DMS114 treated with DMSO at 0.1 percent for 48 hours (cell line): ENCODE results near the gene RPL29.

Source experiments
- DNase-seq: peaks from one replicate; lab custom pipeline; 2025; ENCODE audit not compliant: unreplicated experiment; lab: John Stamatoyannopoulos, UW

The RPL29 gene

GRCh38 chr3:51966016-51966415 lies 29.7 kb downstream of the RPL29 start:
- no peak for DNase-seq

- DNase-seq: no peak
Observed at GRCh38 chr3:51964521-51964920, 31.2 kb downstream of the RPL29 start.

- no peak for DNase-seq
Observed at GRCh38 chr3:51963951-51964451, 31.7 kb downstream of the RPL29 start.

DNA sequence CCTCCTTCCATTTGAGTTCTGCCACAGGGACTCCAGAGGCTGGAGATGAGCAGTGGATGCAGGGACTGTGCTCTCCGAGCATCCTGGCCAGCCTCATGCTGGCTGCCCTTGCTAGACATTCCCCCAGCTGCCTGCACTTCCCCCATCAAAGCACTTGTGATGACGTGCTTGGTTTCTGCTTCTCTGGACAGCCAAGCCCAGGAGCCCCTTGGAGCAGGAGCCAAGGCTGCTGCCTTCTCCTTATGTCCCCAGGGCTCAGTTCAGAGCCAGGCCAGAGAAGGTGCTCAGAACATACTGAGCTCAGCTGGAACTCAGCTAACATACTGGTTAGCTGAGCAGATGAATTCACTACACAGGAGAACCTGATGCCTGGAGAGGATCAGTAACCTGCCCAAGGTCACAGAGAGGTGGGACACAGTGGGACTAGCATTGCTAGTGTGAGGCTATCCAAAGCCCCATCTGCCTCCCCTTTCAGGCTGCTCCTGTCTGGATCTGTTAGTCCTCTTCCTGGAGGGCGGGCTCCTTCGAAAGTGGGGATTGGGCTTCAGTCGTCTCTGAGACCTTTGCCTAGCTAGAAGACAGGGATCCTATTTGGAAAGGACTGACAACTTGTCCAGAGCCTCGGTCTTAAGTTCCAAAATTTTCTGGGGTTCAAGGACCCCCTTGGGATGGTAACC lies 32.7 kb downstream of the RPL29 start:
- no peak for DNase-seq

GRCh38 chr3:51961602-51962569 lies 33.8 kb downstream of the RPL29 start:
- no peak for DNase-seq

DNA sequence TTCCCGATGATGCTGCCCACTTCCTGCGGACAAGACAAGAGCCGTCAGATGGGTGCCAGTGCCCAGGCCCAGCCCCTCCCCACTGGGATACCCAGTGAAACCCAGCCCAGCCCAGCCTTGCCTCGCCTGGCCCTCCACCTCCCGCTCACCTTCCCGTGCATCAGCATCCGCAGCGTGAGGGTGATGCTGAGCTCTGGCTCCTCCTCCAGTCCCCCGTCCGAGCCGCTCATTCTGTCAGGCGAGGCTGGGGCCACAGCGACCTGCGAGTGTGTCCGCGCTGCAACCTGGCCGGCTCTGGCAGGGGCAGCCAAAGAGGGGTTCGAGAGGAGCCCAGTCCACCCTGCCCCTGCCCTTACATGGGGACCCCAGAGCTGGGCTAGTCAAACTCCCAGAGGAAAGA lies 34.7 kb downstream of the RPL29 start:
- no peak for DNase-seq

DNA sequence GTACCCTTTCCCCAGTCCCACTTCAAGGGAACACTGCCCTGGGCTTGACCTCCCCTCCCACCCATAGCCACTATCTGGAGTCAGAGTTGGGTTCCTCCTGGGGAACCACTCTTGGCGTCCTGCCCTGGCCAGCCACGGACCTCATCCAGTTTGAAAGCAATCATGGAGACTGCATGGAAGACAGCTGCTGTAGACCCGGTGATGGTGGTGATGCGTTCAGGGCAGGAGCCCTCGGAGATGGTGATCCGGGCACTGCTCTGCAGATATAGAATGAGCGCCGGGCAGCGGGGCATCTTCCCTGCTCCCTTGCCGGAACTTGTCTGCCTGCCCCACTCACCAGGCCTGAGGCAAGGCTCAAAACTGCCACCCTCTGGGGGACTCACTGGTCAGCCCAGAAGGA lies 35.3 kb downstream of the RPL29 start:
- DNase-seq: no peak

DNA sequence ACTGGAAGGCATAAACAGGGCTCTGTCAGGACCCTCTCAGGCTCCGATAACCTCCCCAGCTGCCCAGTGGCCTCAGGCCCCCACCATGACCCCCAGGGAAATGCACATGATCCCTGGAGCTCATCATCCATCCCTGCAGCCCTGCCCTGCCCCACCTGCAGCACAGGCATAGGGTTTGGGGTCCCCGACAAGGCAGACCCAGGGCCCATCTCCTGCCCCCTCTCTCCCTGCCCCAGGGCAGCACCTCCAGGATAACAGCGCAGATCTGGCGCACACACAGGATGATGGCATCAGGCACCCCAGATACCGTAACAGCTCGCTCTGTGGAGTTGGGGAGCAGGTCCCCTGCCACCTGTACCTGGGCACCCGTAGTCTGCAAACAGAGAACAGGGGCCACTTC lies 36.0 kb downstream of the RPL29 start:
- no peak for DNase-seq

DNA sequence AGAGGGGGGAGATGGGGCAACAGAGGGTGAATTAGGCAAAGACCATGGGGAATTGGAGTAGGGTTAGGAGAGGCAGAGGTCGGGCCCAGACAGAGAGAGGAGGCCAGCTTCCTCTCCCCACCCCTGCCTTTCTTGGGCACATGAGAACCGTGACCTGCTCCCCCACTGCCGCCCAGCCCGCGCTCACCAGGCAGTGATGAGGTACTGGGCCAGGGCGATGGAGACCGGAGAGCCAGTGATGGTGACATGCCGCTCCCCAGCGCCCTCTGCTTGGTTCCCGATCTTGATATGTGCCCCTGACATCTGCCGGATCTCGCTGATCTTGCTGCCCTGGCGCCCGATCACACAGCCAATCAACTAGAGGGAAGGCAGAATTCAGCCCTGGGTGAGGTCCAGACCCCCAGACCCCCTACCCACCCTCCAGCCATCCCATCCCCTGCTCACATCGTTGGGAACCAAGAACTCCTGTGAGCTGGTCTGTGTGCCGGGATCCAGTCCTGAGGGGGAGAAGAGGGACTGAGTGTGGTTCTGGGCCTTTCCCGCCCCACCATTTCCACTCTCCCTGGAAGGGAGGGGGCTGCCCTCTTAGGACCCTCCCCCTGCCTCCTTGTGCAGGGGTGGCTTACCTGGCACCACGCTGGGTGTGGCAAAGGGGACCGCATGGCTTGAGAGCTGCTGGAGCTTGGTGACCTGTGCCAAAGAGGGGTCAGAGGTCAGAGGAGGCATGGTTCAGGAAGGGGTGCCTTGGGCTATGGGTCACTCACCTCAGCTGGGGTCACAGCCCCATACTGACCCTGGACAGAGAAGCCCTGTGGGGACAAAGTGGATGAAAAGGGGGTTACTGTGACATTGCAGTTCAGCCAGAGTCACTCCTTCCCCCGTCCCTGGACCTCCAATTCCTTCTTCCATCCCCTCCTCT lies 36.8 kb downstream of the RPL29 start:
- no peak for DNase-seq

DNA sequence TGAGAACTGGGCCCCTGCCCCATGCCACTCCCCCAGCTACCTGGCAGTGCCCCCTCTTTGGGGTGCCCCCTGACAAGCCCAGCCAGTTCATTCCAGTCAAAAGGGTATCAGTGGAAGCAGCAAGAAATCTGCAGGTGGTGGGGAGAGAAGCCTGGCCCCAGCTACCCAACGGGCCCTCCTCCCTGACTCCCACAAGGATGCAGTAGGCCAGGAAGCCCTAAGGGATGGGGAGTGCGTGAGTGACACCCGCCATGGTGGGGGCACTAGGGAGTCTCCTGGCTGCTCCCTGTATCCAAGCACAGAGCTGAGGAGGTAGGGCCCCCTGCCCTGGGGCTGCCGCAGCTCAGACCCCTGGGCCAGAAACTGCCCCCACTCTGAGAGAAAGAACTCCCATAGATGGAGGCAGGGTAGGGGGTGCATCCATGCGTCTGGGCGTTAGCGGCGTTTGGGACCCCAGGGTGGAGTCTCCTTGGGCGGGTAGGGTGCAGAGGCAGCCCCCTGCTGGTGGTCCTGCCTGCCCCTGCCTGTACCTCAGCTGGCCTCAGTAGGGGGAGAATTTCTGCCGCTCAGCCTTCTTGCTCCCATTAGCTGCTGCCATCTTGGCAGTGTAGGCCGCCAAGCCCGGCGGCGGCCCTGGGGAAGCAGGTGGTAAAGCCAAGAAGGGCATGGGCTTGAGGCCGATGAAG lies 38.0 kb downstream of the RPL29 start:
- no peak for DNase-seq

DNA sequence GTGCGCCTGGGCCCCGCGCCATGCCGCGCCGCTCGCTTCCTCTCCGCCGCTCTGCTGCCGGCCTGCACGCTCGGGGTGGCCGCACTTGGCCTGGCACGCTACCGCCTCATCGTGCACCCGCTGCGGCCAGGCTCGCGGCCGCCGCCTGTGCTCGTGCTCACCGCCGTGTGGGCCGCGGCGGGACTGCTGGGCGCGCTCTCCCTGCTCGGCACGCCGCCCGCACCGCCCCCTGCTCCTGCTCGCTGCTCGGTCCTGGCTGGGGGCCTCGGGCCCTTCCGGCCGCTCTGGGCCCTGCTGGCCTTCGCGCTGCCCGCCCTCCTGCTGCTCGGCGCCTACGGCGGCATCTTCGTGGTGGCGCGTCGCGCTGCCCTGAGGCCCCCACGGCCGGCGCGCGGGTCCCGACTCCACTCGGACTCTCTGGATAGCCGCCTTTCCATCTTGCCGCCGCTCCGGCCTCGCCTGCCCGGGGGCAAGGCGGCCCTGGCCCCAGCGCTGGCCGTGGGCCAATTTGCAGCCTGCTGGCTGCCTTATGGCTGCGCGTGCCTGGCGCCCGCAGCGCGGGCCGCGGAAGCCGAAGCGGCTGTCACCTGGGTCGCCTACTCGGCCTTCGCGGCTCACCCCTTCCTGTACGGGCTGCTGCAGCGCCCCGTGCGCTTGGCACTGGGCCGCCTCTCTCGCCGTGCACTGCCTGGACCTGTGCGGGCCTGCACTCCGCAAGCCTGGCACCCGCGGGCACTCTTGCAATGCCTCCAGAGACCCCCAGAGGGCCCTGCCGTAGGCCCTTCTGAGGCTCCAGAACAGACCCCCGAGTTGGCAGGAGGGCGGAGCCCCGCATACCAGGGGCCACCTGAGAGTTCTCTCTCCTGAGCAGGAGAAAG lies 39.6 kb downstream of the RPL29 start:
- no peak for DNase-seq

DNA sequence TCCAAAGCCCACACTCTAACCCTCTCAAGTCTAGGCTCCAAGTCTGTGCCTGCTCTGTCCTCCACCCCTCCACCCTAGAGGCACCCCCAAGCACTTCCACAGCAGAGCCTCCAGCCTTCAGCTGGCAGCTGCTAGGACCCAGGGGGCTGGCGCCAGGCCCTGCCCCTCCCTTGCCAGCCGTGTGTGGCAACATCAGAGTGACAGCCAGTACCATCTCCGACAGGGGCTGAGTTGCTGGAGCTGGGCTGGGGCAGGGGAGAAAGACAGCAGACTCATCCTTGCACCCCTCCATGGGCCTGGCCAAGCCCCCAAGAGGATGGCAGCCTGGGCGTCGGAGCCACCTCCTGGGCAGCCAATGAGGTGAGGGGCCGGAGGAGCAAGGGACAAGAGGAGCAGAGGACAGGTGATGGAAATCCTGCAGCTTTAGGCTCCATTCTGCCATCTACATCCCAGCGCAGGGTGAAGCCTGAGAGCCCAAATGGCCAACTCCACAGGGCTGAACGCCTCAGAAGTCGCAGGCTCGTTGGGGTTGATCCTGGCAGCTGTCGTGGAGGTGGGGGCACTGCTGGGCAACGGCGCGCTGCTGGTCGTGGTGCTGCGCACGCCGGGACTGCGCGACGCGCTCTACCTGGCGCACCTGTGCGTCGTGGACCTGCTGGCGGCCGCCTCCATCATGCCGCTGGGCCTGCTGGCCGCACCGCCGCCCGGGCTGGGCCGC lies 40.4 kb downstream of the RPL29 start, which contains the start of gene GPR62:
TSS of gene GPR62 (plus strand) at position 207 of the 718 bp plus-strand sequence. CDS start at position 479, 272 bp downstream.
- DNase-seq: no peak

- no peak for DNase-seq
Observed at GRCh38 chr3:51954713-51955112, 41.0 kb downstream of the RPL29 start.

GRCh38 chr3:51954105-51954504 lies 41.6 kb downstream of the RPL29 start:
- DNase-seq: no peak

- no peak for DNase-seq
Observed at GRCh38 chr3:51953445-51953844, 42.2 kb downstream of the RPL29 start.

GRCh38 chr3:51950899-51951298 lies 44.8 kb downstream of the RPL29 start:
- DNase-seq: no peak

DNA sequence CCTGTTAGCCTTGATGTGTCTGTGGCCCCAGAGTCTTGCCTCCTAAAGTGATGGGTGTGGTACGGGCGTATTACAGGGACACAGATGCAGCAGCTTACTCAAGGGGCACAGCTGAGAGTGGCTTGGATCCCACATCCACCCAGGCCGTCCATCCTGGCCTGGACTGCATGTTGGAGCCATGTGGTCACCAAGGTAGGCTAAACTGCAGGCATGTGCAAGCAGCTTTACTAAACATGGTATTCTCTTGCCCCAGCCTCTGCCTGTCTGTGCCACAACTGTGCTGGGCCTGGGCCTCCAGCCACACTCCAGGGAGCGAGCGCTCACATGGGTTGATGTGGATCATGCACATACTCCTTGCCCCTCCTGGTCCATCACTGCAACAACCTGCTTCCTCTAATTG lies 46.6 kb downstream of the RPL29 start:
- no peak for DNase-seq

- DNase-seq: no peak
Observed at GRCh38 chr3:51948016-51948580, 47.6 kb downstream of the RPL29 start.
